CD4-positive, alpha-beta memory T cell (primary cell): ENCODE data around the gene KICS2. TPM values are rescaled to one million over a fixed set of nuclear protein-coding genes. Genes with fewer than 3 reads are reported as not detected.

Source experiments
- CTCF ChIA-PET: fragments of 350-600 bp; sonication (Branson Sonifier 250); formaldehyde crosslinking; loops from one replicate; lab custom pipeline; 2021; ENCODE audit warnings: inconsistent platforms; ENCODE audit not compliant: partially characterized antibody; lab: Charles Lee
- POLR2A ChIA-PET: fragments of 350-600 bp; sonication (Branson Sonifier 250); formaldehyde crosslinking; loops from one replicate; lab custom pipeline; 2021; ENCODE audit not compliant: partially characterized antibody; lab: Charles Lee
- DNase-seq, 5 donors: peaks; one replicate each; pipeline versions ENCODE4 v3.0.0 to v3.0.0-alpha.2; 2020 to 2022; ENCODE audit warnings: mixed read lengths in 1 of 5
- H3K27ac ChIP-seq: one replicate; pipeline ENCODE4 v1.7.0; 2013; ENCODE audit warnings: low read depth, low read length
- H3K27me3 ChIP-seq: 2 replicates; pipeline ENCODE4 v1.7.0; 2013; ENCODE audit warnings: mild to moderate bottlenecking, low read length, moderate library complexity; ENCODE audit not compliant: insufficient read depth
- H3K36me3 ChIP-seq: 2 replicates; pipeline ENCODE4 v1.7.0; 2013; ENCODE audit warnings: mild to moderate bottlenecking, low read length, moderate library complexity; ENCODE audit not compliant: insufficient read depth
- H3K4me1 ChIP-seq: 2 replicates; pipeline ENCODE4 v1.7.0; 2013; ENCODE audit warnings: mild to moderate bottlenecking, low read length, moderate library complexity; ENCODE audit not compliant: insufficient read depth
- H3K4me3 ChIP-seq, 2 donors: one replicate each; pipeline ENCODE4 v1.7.0; 2013; ENCODE audit warnings: low read length in 2 of 2, mild to moderate bottlenecking in 1 of 2
- H3K9me3 ChIP-seq, 2 donors: one replicate each; pipeline ENCODE4 v1.7.0; 2013; ENCODE audit warnings: low read length in 2 of 2, control low read depth in 1 of 2; ENCODE audit not compliant: control insufficient read depth in 1 of 2
- H3K27ac Mint-ChIP-seq, 7 donors: one replicate each; pipeline ENCODE4 v1.8.0; 2020 to 2021; ENCODE audit warnings: mixed read lengths in 7 of 7, mild to moderate bottlenecking in 6 of 7, inconsistent platforms in 3 of 7, moderate library complexity in 3 of 7
- H3K27me3 Mint-ChIP-seq, 2 donors: one replicate each; pipeline ENCODE4 v1.8.0; 2020 to 2021; ENCODE audit warnings: mixed read lengths in 2 of 2
- H3K36me3 Mint-ChIP-seq, 2 donors: one replicate each; pipeline ENCODE4 v1.8.0; 2020 to 2021; ENCODE audit warnings: mixed read lengths in 2 of 2, inconsistent platforms in 1 of 2, mild to moderate bottlenecking in 1 of 2
- H3K4me1 Mint-ChIP-seq, 4 donors: one replicate each; pipeline ENCODE4 v1.8.0; 2020 to 2021; ENCODE audit warnings: mixed read lengths in 4 of 4, mild to moderate bottlenecking in 1 of 4
- H3K4me3 Mint-ChIP-seq, 8 donors: one replicate each; pipeline ENCODE4 v1.8.0; 2020 to 2021; ENCODE audit warnings: mixed read lengths in 8 of 8, mild to moderate bottlenecking in 7 of 8, moderate library complexity in 6 of 8, inconsistent platforms in 3 of 8
- H3K9me3 Mint-ChIP-seq, 8 donors: one replicate each; pipeline ENCODE4 v1.8.0; 2020 to 2021; ENCODE audit warnings: mixed read lengths in 8 of 8, mild to moderate bottlenecking in 5 of 8, inconsistent platforms in 3 of 8, moderate library complexity in 1 of 8
- intact Hi-C: fragments of 100-400 bp; cut with micrococcal nuclease; formaldehyde crosslinking; loops from one replicate; pipeline ENCODE4 v1.15.1; 2023
- polyA plus RNA-seq, 2 donors: library from polyadenylated mRNA; unstranded; fragments of 300-500 nt; fragmentation: Illumina TruSeq; gene quantifications; one replicate each; pipeline ENCODE4 v1.2.3, GENCODE V29; 2021
- total RNA-seq, 2 experiments: library from RNA; stranded (reverse); gene quantifications; one replicate each; pipeline ENCODE4 v1.2.3, GENCODE V29; 2021

KICS2 gene
- total and polyA plus RNA-seq, 4 experiments from 2014 or later: 8.0 to 24.1 (median 19.8) TPM

DNA sequence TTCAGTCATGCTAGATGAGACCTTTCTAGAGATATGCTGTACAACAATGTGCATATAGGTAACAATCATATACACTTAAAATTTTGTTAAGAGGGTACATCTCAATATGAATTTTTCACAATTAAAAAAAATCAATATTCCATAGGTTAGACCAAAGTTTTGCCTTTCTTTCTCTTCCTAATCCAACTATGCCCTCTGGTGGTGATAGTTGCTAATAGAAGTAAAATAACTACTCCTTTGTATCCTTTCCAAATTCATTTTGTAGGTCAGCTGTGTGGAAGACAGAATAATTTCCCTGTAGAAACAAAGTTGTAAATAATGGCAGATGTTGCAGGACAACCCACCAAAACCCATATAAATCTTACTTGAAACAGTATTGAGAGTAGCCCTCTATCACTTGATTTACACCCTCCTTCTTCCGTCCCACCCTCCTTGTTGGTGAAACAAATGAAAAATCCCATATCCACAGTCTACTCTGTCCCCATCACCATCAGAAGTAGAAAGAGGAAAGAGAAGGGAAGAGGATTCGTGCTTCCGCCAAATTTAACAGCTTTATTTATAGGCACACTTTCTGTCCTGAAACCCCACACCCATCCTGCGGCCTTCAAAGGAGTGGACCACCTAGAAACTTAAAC, 34.2 kb upstream of the KICS2 start:
- peaks cover 0 to 9% (median under 1%) of the 10 kb centered on the region in 4 donors for H3K4me1 Mint-ChIP-seq
- no peaks in the 10 kb centered on the region for H3K36me3 Mint-ChIP-seq
- H3K27me3 ChIP-seq: no peaks in the 10 kb centered on the region
- ChIA-PET POLR2A (interaction anchor here (0.8 kb wide), 1 partner anchor 412 kb away, joined by 4 read pairs; the partner anchor contains the start of gene SRGAP1), CTCF (interaction anchor here (0.6 to 3.3 kb wide), 14 partner anchors 11 to 1156 kb away, joined by 3 to 24 read pairs (median 4); partner anchors contain the start of gene SRGAP1)
- H3K4me1 ChIP-seq: no peaks in the 10 kb centered on the region
- intact Hi-C loops: loop anchor here (1.0 to 5.0 kb wide), 5 partner anchors 136 to 834 kb away; partner anchors contain the start of gene SRGAP1
- H3K9me3 Mint-ChIP-seq: no peaks in the 10 kb centered on the region
- DNase-seq: peak in 4 of 5 donors; percentile 41 to 56 (median 51)
- no peak overlapping the region for H3K4me3 Mint-ChIP-seq
- H3K36me3 ChIP-seq: no peaks in the 10 kb centered on the region
- no peak overlapping the region for H3K27ac Mint-ChIP-seq
- H3K4me3 ChIP-seq: no peak overlapping the region
- no peaks in the 10 kb centered on the region for H3K27me3 Mint-ChIP-seq
- H3K27ac ChIP-seq: no peak overlapping the region
- H3K9me3 ChIP-seq: no peaks in the 10 kb centered on the region

DNA sequence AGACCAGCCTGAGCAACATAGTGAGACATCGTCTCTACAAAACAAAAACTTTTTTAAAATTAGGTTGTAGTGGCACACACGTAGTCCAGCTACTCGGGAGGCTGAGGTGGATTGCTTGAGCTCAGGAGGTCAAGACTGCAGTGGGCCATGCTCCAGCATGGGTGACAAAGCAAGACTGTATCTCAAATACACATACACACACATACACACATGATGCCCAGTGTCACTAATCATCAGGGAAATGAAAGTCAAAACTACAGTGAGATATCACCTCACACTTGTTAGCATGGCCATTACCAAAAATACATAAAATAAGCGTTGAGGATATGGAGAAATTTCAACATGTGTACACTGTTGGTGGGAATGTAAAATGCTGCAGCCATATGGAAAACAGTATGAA, 33.2 kb upstream of the KICS2 start:
- Mint-ChIP-seq H3K27me3 (peaks cover 0 to 1% of the 10 kb centered on the region in 2 donors), H3K4me1 (peaks cover 0 to 9% (median under 1%) of the 10 kb centered on the region in 4 donors), H3K36me3 (no peaks in the 10 kb centered on the region), H3K9me3 (no peaks in the 10 kb centered on the region), H3K4me3 (no peak overlapping the region), H3K27ac (no peak overlapping the region)
- intact Hi-C loops: loop anchor here (5.0 kb wide), 1 partner anchor 833 kb away; no protein-coding TSS in a partner anchor
- Histone ChIP-seq H3K4me3 (no peak overlapping the region), H3K27ac (no peak overlapping the region), H3K9me3 (no peaks in the 10 kb centered on the region), H3K27me3 (no peaks in the 10 kb centered on the region), H3K4me1 (no peaks in the 10 kb centered on the region), H3K36me3 (no peaks in the 10 kb centered on the region)
- POLR2A ChIA-PET: no interaction called here
- CTCF ChIA-PET: interaction anchor here (1.1 to 3.2 kb wide), 3 partner anchors 10 to 410 kb away, joined by 3 to 7 read pairs (median 5); partner anchors contain the start of gene SRGAP1
- no peak for DNase-seq

DNA sequence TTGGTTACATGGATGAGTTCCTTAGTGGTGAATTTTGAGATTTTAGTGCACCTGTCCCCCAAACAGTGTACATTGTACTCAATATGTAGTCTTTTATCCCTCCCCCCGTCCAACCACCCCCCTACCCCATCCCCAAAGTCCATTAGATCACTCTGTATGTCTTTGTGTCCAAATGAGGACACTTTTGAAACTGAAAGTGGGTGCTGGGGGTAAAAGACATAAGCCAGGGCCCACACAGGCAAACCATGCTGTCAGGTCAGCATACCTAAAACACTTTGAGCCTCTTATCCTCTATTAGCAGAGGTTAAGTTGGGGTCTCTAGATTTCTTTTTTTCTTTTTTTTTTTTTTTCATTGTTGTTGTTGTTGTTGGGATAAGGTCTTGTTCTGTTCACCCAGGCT, 31.3 kb upstream of the KICS2 start:
- no peak overlapping the region for H3K4me3 Mint-ChIP-seq

DNA sequence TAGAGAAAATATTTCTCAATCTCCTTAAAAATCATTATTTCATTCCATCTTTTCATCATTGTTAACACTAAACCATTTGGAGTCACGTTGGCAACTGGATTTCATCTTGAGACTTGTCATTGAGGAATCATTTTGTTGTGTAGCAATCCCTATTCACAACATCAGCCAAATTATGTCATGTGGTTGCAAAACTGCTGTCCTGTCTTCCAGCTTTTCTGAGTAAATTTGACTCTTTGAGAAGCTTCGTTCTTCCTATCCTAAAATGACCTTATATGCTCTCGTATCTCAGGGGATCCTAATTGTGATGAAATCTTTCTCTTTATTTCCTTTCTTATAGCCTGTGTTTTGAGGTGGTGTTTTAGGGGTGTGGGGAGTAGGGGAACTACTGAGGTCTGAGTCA, 30.6 kb upstream of the KICS2 start:
- Mint-ChIP-seq H3K4me3 (no peak overlapping the region), H3K9me3 (no peaks in the 10 kb centered on the region), H3K27me3 (peaks cover 0 to 4% of the 10 kb centered on the region in 2 donors), H3K36me3 (no peaks in the 10 kb centered on the region), H3K4me1 (peaks cover 0 to 9% (median under 1%) of the 10 kb centered on the region in 4 donors), H3K27ac (peak overlapping the region in 1 of 7 donors; percentile 0)
- H3K4me3 ChIP-seq: no peak overlapping the region
- H3K27me3 ChIP-seq: no peaks in the 10 kb centered on the region
- CTCF ChIA-PET: no interaction called here
- no peaks in the 10 kb centered on the region for H3K36me3 ChIP-seq
- POLR2A ChIA-PET: no interaction called here
- intact Hi-C loops: no loop called here
- no peaks in the 10 kb centered on the region for H3K9me3 ChIP-seq
- no peak for DNase-seq
- no peak overlapping the region for H3K27ac ChIP-seq
- H3K4me1 ChIP-seq: no peaks in the 10 kb centered on the region

More for the DNA sequence above, 31.3 kb upstream of the KICS2 start:
- intact Hi-C loops: no loop called here
- ChIA-PET CTCF (no interaction called here), POLR2A (no interaction called here)
- Mint-ChIP-seq H3K27ac (no peak overlapping the region), H3K4me1 (peaks cover 0 to 9% (median under 1%) of the 10 kb centered on the region in 4 donors), H3K9me3 (no peaks in the 10 kb centered on the region), H3K27me3 (peaks cover 0 to 4% of the 10 kb centered on the region in 2 donors), H3K36me3 (no peaks in the 10 kb centered on the region)
- Histone ChIP-seq H3K27ac (no peak overlapping the region), H3K4me1 (no peaks in the 10 kb centered on the region), H3K36me3 (no peaks in the 10 kb centered on the region), H3K27me3 (no peaks in the 10 kb centered on the region), H3K9me3 (no peaks in the 10 kb centered on the region), H3K4me3 (no peak overlapping the region)
- DNase-seq: no peak

DNA sequence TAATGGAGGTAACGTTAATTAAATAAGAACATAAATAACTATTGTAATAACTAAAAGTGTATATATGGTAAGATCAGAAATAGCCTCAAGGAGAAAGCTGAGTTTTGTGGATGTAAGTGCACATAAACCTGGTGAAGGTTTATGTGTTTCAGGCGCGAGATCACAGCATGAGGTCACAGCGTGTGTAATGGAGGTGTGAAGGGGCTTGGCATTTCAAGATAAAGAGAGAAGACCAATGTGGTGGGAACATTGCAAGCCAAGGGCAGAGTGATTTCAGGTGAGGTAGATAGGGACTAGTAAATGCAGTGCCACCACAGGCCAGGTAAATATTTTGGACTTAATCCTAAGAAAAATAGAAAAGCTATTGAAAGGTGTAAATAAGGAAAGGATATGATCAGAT, 21.7 kb upstream of the KICS2 start:
- H3K27me3 ChIP-seq: no peaks in the 10 kb centered on the region
- no peaks in the 10 kb centered on the region for H3K36me3 Mint-ChIP-seq
- no peaks in the 10 kb centered on the region for H3K4me1 ChIP-seq
- H3K27me3 Mint-ChIP-seq: no peaks in the 10 kb centered on the region
- H3K4me3 Mint-ChIP-seq: no peak overlapping the region
- no peaks in the 10 kb centered on the region for H3K4me1 Mint-ChIP-seq
- H3K36me3 ChIP-seq: no peaks in the 10 kb centered on the region
- no peaks in the 10 kb centered on the region for H3K9me3 ChIP-seq
- no peak for DNase-seq
- H3K9me3 Mint-ChIP-seq: no peaks in the 10 kb centered on the region
- ChIA-PET POLR2A (no interaction called here), CTCF (interaction anchor here (1.0 kb wide), 1 partner anchor 14 kb away, joined by 3 read pairs; no protein-coding TSS in a partner anchor)
- H3K4me3 ChIP-seq: no peak overlapping the region
- intact Hi-C loops: no loop called here
- H3K27ac Mint-ChIP-seq: no peak overlapping the region
- H3K27ac ChIP-seq: no peak overlapping the region

DNA sequence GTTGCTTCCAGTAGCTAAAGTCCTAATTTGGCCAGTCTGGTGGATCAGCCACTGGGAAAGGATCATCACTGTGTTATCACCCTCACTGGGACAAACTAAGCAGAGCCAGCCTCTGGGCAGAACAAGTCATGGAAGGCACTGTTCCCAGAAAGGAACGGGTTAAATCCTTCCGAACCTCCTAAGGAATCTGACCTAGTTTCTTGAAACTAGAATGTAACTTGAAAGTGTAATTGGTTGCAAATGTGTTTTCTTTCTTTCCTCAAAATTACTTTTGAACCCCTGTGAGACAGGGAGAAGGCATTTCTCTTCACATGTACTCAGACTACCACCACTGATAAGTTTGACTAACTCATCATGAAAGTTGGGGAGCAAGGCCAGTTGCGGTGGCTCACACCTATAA, 18.7 kb upstream of the KICS2 start:
- Mint-ChIP-seq H3K36me3 (no peaks in the 10 kb centered on the region), H3K4me1 (no peaks in the 10 kb centered on the region), H3K27ac (no peak overlapping the region), H3K9me3 (no peaks in the 10 kb centered on the region), H3K27me3 (peaks cover 2 to 4% of the 10 kb centered on the region in 2 donors), H3K4me3 (no peak overlapping the region)
- Histone ChIP-seq H3K27me3 (no peaks in the 10 kb centered on the region), H3K4me3 (no peak overlapping the region), H3K36me3 (no peaks in the 10 kb centered on the region), H3K4me1 (no peaks in the 10 kb centered on the region), H3K27ac (no peak overlapping the region), H3K9me3 (no peaks in the 10 kb centered on the region)
- CTCF ChIA-PET: interaction anchor here (1.4 kb wide), 1 partner anchor 150 kb away, joined by 3 read pairs; the partner anchor contains the start of gene C12orf56
- POLR2A ChIA-PET: no interaction called here
- no peak for DNase-seq
- intact Hi-C loops: no loop called here

DNA sequence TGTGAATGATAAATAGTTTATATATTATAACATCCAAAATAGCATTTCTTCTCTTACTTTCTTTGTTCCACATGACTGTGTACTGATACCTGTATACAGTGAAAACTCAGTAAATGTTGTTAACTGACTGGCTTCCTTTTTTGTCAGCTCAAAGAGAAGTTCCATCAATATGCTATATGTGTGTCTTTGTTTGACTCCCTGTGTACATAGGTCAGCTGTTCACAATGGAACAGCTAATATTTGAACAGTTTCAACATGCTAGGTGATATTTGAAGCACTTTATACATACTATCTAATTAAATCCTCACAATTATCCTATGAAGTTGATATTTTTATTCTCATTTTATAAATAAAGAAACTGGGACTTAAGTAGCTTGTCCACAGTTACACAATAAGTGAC, 15.3 kb upstream of the KICS2 start:
- ChIA-PET POLR2A (interaction anchor here (1.0 kb wide), 1 partner anchor 16 kb away, joined by 3 read pairs; the partner anchor contains the start of gene KICS2), CTCF (interaction anchor here (0.7 kb wide), 1 partner anchor 15 kb away, joined by 3 read pairs; the partner anchor contains the start of gene KICS2)
- Mint-ChIP-seq H3K27ac (no peak overlapping the region), H3K4me1 (no peaks in the 10 kb centered on the region), H3K4me3 (no peak overlapping the region), H3K9me3 (no peaks in the 10 kb centered on the region), H3K36me3 (no peaks in the 10 kb centered on the region), H3K27me3 (peaks cover 7 to 8% of the 10 kb centered on the region in 2 donors)
- Histone ChIP-seq H3K27me3 (no peaks in the 10 kb centered on the region), H3K27ac (no peak overlapping the region), H3K4me1 (no peaks in the 10 kb centered on the region), H3K4me3 (no peak overlapping the region), H3K9me3 (no peaks in the 10 kb centered on the region), H3K36me3 (no peaks in the 10 kb centered on the region)
- no peak for DNase-seq
- intact Hi-C loops: no loop called here
